Activated T-cell treated with anti-CD3 and anti-CD28 coated beads for 48 hours (primary cell): ENCODE results near the gene DISP2.

Source experiments
- DNase-seq: peaks from one replicate; pipeline ENCODE4 v3.0.0-alpha.2; 2020; ENCODE audit warnings: low read depth

Gene DISP2

GRCh38 chr15:40357723-40358470 lies at the start of gene DISP2:
Gene DISP2, plus strand, starts transcription at chr15:40358219. Its CDS starts 103 bp downstream, at chr15:40358322.
- peak; percentile 91 for DNase-seq

- DNase-seq = no peak
These were observed 48.6 kb upstream of the DISP2 start for GRCh38 chr15:40309344-40309862.

- peak; percentile 60 for DNase-seq
These were observed 47.7 kb upstream of the DISP2 start for GRCh38 chr15:40310001-40310959.

GRCh38 chr15:40310993-40311392 lies 47.0 kb upstream of the DISP2 start:
- no peak for DNase-seq

GRCh38 chr15:40312370-40313158 lies 45.5 kb upstream of the DISP2 start:
- no peak for DNase-seq

GRCh38 chr15:40313531-40314398 lies 44.3 kb upstream of the DISP2 start:
- DNase-seq = no peak

- DNase-seq = no peak
These were observed 43.2 kb upstream of the DISP2 start for GRCh38 chr15:40314723-40315276.

GRCh38 chr15:40316931-40317330 lies 41.1 kb upstream of the DISP2 start:
- DNase-seq = no peak

- no peak for DNase-seq
These were observed 40.4 kb upstream of the DISP2 start for GRCh38 chr15:40317580-40317979.

- no peak for DNase-seq
These were observed 37.6 kb upstream of the DISP2 start for GRCh38 chr15:40320409-40320808.

GRCh38 chr15:40320931-40321371 lies 37.1 kb upstream of the DISP2 start:
- DNase-seq = no peak

- DNase-seq = no peak
These were observed 35.3 kb upstream of the DISP2 start for GRCh38 chr15:40322531-40323238.

GRCh38 chr15:40323239-40323952 lies 34.6 kb upstream of the DISP2 start, which contains the start of gene INAFM2:
Gene INAFM2, plus strand, starts transcription at chr15:40323692. Its CDS starts 364 bp downstream, at chr15:40324056.
- DNase-seq = peak; percentile 90

- peak; percentile 26 for DNase-seq
These were observed 33.8 kb upstream of the DISP2 start for GRCh38 chr15:40323953-40324937.

- no peak for DNase-seq
These were observed 32.8 kb upstream of the DISP2 start for GRCh38 chr15:40325188-40325587.

- DNase-seq = no peak
These were observed 32.3 kb upstream of the DISP2 start for GRCh38 chr15:40325700-40326099.

- DNase-seq = no peak
These were observed 30.6 kb upstream of the DISP2 start for GRCh38 chr15:40327457-40327856.

GRCh38 chr15:40328176-40328575 lies 29.8 kb upstream of the DISP2 start:
- no peak for DNase-seq
